ENCODE results near the gene SGSM1. TPM values are rescaled to one million over a fixed set of nuclear protein-coding genes. Genes with fewer than 3 reads are reported as not detected.

Gene SGSM1
- total RNA-seq, 1 experiment from 2014 or later: 5.1 TPM

DNA sequence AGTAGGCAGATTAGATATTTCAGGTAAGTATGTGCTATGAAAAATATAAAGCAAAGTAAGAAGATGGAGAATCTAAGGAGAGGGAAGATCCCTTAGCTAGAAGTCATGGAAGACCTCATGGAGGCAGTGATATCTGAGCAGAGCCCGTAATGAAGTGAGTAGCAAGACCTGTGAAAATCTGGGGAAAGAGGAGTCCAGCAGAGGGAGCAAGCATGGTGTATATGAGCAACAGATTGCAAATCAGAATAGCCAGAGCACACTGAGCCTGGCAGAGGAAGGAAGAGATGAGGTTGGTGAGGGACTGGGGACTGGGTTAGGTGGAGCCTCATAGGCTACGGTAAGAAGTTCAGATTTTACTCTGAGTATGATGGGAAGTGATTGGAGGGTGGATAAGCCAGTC is 131.1 kb downstream of the SGSM1 start:
- H2AFZ ChIP-seq (ENCODE audit: low read depth, low read length, poor library complexity, severe bottlenecking): no peak overlapping the region
- BruUV-seq (replicated peaks): no TSS peak
- intact Hi-C loops (cut with micrococcal nuclease): loop anchor here (1.0 to 5.0 kb wide), 2 partner anchors 120 to 170 kb away; no protein-coding TSS in a partner anchor
- H3K79me2 ChIP-seq (ENCODE audit: insufficient read depth, low read length): no peaks in the 10 kb centered on the region
- H3K9ac ChIP-seq (ENCODE audit: low read length): no peak overlapping the region
- H3K9me3 ChIP-seq (ENCODE audit: control insufficient read depth in 1 of 2, insufficient read depth in 1 of 2, low read depth in 1 of 2, low read length in 2 of 2): no peaks in the 10 kb centered on the region
- POLR2A ChIA-PET: interaction anchor here (0.8 kb wide), 1 partner anchor 1229 kb away, joined by 4 read pairs; no protein-coding TSS in a partner anchor
- DNase-seq (ENCODE audit: low read depth, low spot score) (no peak), ATAC-seq (peak; percentile 81)
- RAD21 ChIA-PET (ENCODE audit: low non-redundant PET in 1 of 2, low total read pairs in 2 of 2, uncharacterized antibody in 2 of 2, unreplicated experiment in 2 of 2): interaction anchor here (1.2 to 1.6 kb wide), 2 partner anchors 11 to 112 kb away, joined by 3 read pairs; no protein-coding TSS in a partner anchor
- TF ChIP-seq CEBPB (IDR thresholded peaks at IDR 0.05; ENCODE audit: low read depth) (no peak), RAD21 (IDR thresholded peaks at IDR 0.05; ENCODE audit: low read depth) (peak; percentile 42), SP1 (IDR thresholded peaks at IDR 0.05; ENCODE audit: low read depth) (no peak), ZFX (IDR thresholded peaks at IDR 0.05) (no peak)
- TF ChIP-seq, protein P1, sequence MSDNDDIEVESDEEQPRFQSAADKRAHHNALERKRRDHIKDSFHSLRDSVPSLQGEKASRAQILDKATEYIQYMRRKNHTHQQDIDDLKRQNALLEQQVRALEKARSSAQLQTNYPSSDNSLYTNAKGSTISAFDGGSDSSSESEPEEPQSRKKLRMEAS (IDR thresholded peaks at IDR 0.05): no peak
- TF ChIP-seq, protein P2, sequence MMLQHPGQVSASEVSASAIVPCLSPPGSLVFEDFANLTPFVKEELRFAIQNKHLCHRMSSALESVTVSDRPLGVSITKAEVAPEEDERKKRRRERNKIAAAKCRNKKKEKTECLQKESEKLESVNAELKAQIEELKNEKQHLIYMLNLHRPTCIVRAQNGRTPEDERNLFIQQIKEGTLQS (IDR thresholded peaks at IDR 0.05): no peak
- TF ChIP-seq, protein P3, sequence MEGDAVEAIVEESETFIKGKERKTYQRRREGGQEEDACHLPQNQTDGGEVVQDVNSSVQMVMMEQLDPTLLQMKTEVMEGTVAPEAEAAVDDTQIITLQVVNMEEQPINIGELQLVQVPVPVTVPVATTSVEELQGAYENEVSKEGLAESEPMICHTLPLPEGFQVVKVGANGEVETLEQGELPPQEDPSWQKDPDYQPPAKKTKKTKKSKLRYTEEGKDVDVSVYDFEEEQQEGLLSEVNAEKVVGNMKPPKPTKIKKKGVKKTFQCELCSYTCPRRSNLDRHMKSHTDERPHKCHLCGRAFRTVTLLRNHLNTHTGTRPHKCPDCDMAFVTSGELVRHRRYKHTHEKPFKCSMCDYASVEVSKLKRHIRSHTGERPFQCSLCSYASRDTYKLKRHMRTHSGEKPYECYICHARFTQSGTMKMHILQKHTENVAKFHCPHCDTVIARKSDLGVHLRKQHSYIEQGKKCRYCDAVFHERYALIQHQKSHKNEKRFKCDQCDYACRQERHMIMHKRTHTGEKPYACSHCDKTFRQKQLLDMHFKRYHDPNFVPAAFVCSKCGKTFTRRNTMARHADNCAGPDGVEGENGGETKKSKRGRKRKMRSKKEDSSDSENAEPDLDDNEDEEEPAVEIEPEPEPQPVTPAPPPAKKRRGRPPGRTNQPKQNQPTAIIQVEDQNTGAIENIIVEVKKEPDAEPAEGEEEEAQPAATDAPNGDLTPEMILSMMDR (IDR thresholded peaks at IDR 0.05 in 2 of 3, conservative IDR thresholded peaks at IDR 0.05 in 1 of 3; ENCODE audit: borderline replicate concordance in 1 of 3, insufficient read depth in 1 of 3, low read depth in 2 of 3, low read length in 2 of 3): peak; percentile 25 to 53 (median 52); a peak in 5 of 6 replicates
- no peaks in the 10 kb centered on the region for H4K20me1 ChIP-seq (ENCODE audit: insufficient read depth)
- no peaks in the 10 kb centered on the region for H3K9me2 ChIP-seq (ENCODE audit: insufficient read depth)
- no peak overlapping the region for H3K27ac ChIP-seq (ENCODE audit: low read depth, low read length)
- no peak overlapping the region for H3K4me3 ChIP-seq (replicated peaks in 1 of 2; ENCODE audit: low read depth in 1 of 2, low read length in 2 of 2)
- H3K4me1 ChIP-seq (ENCODE audit: control insufficient read depth in 1 of 2, insufficient read depth in 2 of 2, low read length in 2 of 2): no peaks in the 10 kb centered on the region; a peak in 1 of 4 replicates
- no peaks in the 10 kb centered on the region for H3K36me3 ChIP-seq (ENCODE audit: control insufficient read depth in 1 of 2, insufficient read depth in 2 of 2, low read length in 2 of 2)
- CTCF ChIA-PET: interaction anchor here (1.1 to 3.3 kb wide), 5 partner anchors 10 to 167 kb away, joined by 3 to 44 read pairs (median 11); no protein-coding TSS in a partner anchor
- H3K27me3 ChIP-seq (ENCODE audit: insufficient read depth, low read length): 0 out of 2 replicates have a peak, but pooled peaks cover under 1% of the 10 kb centered on the region
- H3K4me2 ChIP-seq (ENCODE audit: low read length): no peak overlapping the region
